Measurements from ENCODE around the gene OR11A1. TPM values are rescaled to one million over a fixed set of nuclear protein-coding genes. Genes with fewer than 3 reads are reported as not detected.
"Not testable (repeated sequence)": the region's sequence is repeated elsewhere in the genome, so short reads cannot be mapped to it uniquely, and the experiment has no call there.

OR11A1 gene
- total RNA-seq, 1 donor from 2014 or later, result not detected

- ATAC-seq, result no peak
Observed at GRCh38 chr6:29477923-29478450, 21.1 kb upstream of the OR11A1 start.

DNA sequence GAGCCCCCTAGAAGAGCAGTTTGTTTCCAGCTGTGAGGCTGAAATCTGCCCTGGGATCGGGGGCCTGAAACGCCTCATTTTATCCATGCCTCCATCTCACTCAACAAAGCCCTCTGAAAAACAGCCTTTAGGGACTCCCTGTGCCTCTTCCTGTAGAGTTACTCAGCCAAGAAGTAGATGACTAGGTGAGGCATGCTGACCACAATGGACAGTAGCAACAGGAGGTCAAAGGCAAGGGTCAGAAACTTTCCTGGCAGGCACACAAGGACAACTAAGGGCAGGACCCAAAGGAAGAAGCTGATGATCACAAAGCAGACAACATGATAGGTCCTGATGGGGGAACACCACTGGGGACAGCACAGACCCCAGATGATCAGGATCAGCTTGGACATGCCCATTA lies 18.1 kb upstream of the OR11A1 start:
- no peak for ATAC-seq

- ATAC-seq, result no peak
Observed at GRCh38 chr6:29466241-29466640, 9.4 kb upstream of the OR11A1 start.

DNA sequence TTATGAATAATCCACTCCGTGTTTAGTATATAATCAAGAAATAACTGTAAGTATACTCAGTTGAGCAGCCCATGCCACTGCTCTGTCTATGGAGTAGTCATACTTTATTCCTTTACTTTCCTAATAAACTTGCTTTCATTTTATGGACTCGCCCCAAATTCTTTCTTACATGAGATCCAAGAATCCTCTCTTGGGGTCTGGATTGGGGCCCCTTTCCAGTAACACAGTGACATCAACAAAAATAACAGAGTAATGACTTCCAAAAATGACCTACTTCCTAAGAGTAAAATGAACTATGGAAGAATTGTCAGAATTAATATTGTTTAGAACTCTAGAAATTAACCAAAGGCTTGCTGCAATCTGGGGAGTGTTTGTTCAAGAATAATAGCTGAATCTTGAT lies 8.9 kb upstream of the OR11A1 start:
- ATAC-seq, result no peak

DNA sequence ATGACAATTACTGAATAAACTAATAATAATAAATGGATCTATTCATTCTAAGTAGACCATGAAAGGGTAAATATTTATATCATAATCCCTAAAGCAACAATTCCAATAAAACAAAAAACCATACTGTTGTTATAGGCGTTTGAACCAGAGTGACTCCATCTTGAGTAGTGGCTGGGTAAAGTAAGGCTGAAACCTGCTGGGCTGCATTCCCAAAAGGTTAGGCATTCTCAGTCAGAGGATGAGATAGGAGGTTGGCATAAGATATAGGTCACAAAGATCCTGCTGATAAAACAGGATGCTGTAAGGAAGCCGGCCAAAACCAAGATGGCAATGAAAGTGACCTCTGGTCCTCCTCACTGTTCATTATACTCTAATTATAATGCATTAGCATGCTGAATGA lies 8.4 kb upstream of the OR11A1 start:
- no peak for ATAC-seq

DNA sequence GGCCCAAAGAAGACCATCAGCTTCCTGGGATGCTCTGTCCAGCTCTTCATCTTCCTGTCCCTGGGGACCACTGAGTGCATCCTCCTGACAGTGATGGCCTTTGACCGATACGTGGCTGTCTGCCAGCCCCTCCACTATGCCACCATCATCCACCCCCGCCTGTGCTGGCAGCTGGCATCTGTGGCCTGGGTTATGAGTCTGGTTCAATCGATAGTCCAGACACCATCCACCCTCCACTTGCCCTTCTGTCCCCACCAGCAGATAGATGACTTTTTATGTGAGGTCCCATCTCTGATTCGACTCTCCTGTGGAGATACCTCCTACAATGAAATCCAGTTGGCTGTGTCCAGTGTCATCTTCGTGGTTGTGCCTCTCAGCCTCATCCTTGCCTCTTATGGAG lies 5.2 kb upstream of the OR11A1 start:
- no peak for ATAC-seq

GRCh38 chr6:29461021-29461814 lies 4.3 kb upstream of the OR11A1 start:
- ATAC-seq, result no peak

GRCh38 chr6:29451471-29452193 lies 5.2 kb downstream of the OR11A1 start:
- no peak for ATAC-seq

DNA sequence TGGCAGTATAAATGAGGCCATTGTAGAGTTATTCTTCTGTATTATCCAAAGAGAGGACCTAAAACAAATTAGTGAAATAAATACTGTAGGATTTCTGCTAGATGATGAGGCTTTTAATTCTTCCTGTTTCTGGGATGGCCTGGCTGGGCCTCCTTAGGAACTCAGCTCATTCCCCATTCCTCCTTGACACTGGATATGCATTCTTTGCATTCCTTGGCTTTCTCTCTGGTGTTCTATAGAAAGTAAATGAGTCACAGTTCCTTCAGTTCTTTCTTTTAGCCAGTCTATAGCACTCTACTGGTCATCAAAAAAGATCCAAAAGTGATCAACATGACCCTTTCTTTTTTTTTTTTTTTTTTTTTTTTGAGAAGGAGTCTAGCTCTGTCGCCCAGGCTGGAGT lies 9.2 kb downstream of the OR11A1 start:
- no peak for ATAC-seq

GRCh38 chr6:29444031-29444430 lies 12.8 kb downstream of the OR11A1 start:
- ATAC-seq, result not testable (repeated sequence)

DNA sequence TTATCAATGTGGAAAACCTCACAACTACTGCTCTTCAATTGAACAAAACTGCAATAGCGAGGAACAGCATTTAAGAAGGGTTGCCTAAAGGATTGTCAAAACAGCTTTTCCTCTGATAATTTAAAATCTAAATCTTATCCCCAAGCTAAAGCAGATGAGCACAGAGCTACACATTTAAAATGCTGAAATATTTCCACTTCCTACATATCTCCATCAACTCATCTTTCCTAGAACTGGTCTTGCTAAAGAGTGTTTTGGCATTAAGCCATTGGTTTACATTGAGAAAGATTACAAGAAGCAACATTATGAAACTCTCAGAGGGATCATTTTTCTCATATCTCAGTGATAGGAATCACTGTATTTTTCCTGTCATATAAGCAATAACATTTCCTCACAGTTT lies 14.2 kb downstream of the OR11A1 start:
- ATAC-seq, result no peak

DNA sequence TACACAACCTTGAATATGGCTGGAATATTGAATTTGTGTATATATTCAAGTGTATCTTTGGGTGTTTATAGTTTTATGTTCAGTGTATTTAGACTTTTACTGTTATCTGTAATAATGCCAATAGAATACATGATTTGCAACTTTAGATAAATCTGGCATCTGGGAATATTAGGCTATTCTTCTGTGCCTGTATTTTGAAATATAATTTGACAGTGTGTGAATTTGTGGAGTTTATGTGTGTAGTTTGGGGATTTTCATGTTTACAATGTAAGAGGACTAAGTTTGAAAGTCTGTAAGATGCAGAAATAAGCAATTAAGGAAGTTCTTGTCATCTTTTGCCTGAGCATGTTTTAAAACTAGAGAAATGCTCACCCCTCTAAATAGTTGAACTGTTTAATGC lies 17.9 kb downstream of the OR11A1 start, which contains the start of gene OR10C1:
OR10C1 (plus strand) TSS at position 301 of the 400 bp plus-strand sequence. CDS start 710 bp downstream, outside the sequence.
- ATAC-seq, result no peak

DNA sequence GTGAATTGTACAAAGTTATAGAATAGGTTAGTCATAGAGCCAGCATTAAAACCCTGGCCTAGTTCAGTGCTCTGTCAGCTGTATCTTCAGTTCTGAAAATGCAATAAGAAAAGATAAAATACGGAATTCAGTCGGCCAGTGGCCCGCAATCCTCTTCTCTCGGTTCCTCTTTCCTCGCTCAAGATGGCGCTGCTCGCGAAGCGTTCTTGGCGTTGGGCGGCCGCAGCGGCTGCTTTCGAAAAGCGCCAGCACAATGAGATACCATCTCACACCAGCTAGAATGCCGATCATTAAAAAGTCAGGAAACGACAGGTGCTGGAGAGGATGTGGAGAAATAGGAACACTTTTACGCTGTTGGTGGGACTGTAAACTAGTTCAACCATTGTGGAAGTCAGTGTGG lies 20.1 kb downstream of the OR11A1 start:
- ATAC-seq, result not testable (repeated sequence)

- no peak for ATAC-seq
Observed at GRCh38 chr6:29426654-29427053, 30.2 kb downstream of the OR11A1 start.

DNA sequence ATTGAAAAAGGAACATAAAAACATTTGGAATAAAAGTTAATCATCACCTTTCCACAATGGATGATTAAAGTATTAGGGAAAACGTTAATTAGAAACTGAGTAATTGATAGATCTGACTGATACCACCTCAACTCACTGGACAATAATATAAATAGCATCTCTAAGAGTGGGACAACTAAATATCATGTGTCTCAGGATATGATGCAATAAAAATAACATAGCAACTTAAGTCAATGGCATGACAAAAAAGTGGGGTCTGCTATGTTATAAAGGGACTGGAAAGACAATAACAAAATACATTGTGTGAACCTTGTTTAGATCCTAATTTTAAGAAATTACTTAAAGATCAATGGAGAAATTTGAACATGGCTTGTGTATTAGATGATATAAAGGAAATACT lies 31.8 kb downstream of the OR11A1 start:
- no peak for ATAC-seq

DNA sequence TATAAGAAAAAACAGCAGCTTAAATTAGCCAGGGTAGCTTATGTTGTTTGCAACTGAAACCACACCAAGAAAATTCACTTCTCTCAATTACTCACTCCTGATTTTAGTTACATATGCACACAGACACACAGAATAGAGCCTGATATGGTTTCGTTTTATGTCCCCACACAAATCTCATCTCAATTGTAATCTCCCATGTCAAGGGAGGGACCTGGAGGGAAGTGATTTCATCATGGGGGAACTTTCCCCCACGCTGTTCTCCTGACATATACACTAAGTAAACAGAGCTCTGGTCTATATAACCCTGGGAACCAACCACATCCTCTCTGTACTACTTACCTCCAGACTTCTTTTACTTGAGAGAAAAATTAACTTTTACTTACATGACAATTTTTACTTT lies 32.3 kb downstream of the OR11A1 start:
- no peak for ATAC-seq

- no peak for ATAC-seq
Observed at GRCh38 chr6:29424168-29424567, 32.7 kb downstream of the OR11A1 start.

- no peak for ATAC-seq
Observed at GRCh38 chr6:29419516-29419915, 37.4 kb downstream of the OR11A1 start.

DNA sequence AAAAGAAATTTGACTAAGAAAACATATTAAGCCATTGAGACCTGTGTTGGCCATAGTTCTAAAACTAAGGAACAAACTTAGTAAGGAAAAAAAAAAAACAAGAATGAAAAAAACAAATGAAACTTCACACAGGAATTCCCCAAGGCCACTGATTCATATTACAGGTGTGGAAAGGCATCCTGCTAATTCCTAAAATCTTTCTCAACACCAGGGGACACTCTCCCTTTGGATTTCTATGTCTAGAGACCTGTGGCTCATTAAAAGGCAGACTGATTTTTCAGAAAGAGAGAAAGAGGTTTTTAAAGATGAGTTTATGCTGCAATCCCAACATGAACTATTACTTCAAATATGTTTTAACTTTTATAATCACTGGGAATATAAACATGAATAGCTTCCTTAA lies 42.3 kb downstream of the OR11A1 start, which contains the start of gene OR12D1:
OR12D1 (plus strand) TSS at position 341 of the 400 bp plus-strand sequence.
- no peak for ATAC-seq

DNA sequence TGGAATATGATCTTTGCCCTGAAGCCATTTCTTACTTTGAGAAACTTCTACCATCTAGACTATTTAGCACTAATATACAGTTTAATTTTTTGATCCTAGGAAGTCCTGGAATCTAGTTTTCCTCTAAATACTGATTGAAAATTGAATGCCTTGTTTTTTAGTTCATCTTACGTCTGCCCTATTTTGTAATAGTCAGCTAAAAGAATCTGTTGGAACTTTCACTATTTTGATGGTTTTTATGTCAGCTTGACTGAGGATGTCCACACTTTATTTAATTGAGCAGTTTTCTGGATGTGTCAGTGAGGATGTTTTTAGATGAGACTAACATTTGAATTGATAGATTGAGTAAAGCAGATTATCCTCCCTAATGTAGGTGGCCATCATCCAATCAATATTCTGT lies 53.1 kb downstream of the OR11A1 start:
- ATAC-seq, result no peak

DNA sequence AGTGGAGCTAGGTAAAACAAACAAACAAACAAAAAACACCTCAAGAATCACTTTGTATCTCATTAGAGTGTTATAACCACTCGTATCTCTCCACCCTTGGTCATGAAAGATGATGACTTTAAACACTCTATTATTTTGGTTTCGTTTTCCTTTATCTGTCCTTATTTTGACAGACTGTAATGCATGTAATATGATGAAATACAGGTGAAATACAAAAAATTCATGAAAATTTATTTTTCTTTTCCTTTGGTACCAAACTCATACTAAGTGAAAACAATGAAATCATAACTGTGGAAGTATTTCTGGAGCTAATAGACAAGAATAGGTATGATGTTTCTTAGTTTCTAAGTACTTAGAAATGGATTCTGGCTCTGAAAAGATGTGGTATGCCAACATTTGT lies 57.3 kb downstream of the OR11A1 start:
- no peak for ATAC-seq

GRCh38 chr6:29395331-29395730 lies 61.5 kb downstream of the OR11A1 start, which contains the start of gene OR12D2:
OR12D2 (plus strand) TSS chr6:29395631; CDS start chr6:29396700, 1,069 bp downstream.
- no peak for ATAC-seq

DNA sequence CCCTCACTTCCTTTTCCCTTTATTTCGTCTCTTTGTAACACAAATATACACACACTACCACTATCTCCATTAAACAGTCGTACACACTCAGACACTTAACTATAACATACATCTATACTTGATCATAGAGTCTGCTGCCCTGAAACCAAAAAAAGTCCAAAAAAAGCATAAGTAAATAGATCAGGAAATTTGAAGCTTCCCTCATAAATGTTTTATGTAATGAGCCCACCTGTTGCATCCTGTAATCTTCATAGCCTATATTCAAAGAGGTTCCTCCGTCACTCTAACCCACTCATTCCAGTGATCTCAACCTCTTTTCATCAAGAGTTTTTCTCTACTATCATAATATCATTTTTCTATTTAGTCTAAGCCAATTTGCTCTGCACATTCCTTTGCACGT lies 68.3 kb downstream of the OR11A1 start:
- ATAC-seq, result no peak

DNA sequence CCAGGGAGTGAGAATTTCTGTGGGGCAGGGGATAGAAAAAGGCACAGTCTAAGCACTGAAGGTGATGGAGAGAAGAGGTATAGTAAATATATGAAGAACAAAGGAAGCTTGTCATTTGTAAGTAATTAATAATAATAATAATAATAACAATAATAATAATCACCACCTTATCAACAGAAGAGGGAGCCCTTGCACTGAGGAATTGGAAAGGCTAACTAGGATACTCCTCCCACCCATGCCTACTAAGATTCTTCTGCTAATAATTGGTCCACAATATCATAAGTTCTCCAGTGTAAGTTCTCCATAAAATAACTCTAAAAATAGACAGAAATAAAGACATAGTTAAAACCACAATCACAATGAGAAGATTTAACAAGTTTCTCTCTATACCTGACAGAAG lies 80.9 kb downstream of the OR11A1 start:
- ATAC-seq, result no peak
